ENCODE measurements around the gene HYDIN.
A peak's percentile ranks its signal among the peaks of the same experiment; 100 is the strongest.

Gene HYDIN

GRCh38 chr16:70786020-70786755 lies 444.3 kb downstream of the HYDIN start:
- DNase-seq (ENCODE audit: low read depth), result no peak

GRCh38 chr16:70784692-70785555 lies 445.6 kb downstream of the HYDIN start:
- no peak for DNase-seq (ENCODE audit: low read depth)

- DNase-seq (ENCODE audit: low read depth), result no peak
Observed at GRCh38 chr16:70782237-70782636, 448.3 kb downstream of the HYDIN start.

GRCh38 chr16:70781800-70782199 lies 448.7 kb downstream of the HYDIN start:
- no peak for DNase-seq (ENCODE audit: low read depth)

GRCh38 chr16:70780546-70780945 lies 450.0 kb downstream of the HYDIN start:
- no peak for DNase-seq (ENCODE audit: low read depth)

GRCh38 chr16:70779361-70779760 lies 451.2 kb downstream of the HYDIN start:
- DNase-seq (ENCODE audit: low read depth), result no peak

GRCh38 chr16:70778901-70779309 lies 451.6 kb downstream of the HYDIN start:
- DNase-seq (ENCODE audit: low read depth), result peak; percentile 91

GRCh38 chr16:70777973-70778406 lies 452.5 kb downstream of the HYDIN start:
- peak; percentile 70 for DNase-seq (ENCODE audit: low read depth)

GRCh38 chr16:70777496-70777895 lies 453.0 kb downstream of the HYDIN start:
- DNase-seq (ENCODE audit: low read depth), result no peak

- DNase-seq (ENCODE audit: low read depth), result no peak
Observed at GRCh38 chr16:70775399-70775798, 455.1 kb downstream of the HYDIN start.

- DNase-seq (ENCODE audit: low read depth), result no peak
Observed at GRCh38 chr16:70774261-70774660, 456.3 kb downstream of the HYDIN start.

- DNase-seq (ENCODE audit: low read depth), result peak; percentile 66
Observed at GRCh38 chr16:70772493-70772892, 458.0 kb downstream of the HYDIN start.

GRCh38 chr16:70770626-70771552 lies 459.6 kb downstream of the HYDIN start:
- peak; percentile 69 for DNase-seq (ENCODE audit: low read depth)

GRCh38 chr16:70770291-70770625 lies 460.3 kb downstream of the HYDIN start:
- DNase-seq (ENCODE audit: low read depth), result no peak

GRCh38 chr16:70769761-70770160 lies 460.8 kb downstream of the HYDIN start:
- DNase-seq (ENCODE audit: low read depth), result no peak

- no peak for DNase-seq (ENCODE audit: low read depth)
Observed at GRCh38 chr16:70769131-70769530, 461.4 kb downstream of the HYDIN start.

- DNase-seq (ENCODE audit: low read depth), result peak; percentile 41
Observed at GRCh38 chr16:70768203-70768580, 462.3 kb downstream of the HYDIN start.

GRCh38 chr16:70767377-70768202 lies 462.9 kb downstream of the HYDIN start:
- peak; percentile 79 for DNase-seq (ENCODE audit: low read depth)

- DNase-seq (ENCODE audit: low read depth), result no peak
Observed at GRCh38 chr16:70766658-70767057, 463.9 kb downstream of the HYDIN start.

GRCh38 chr16:70766176-70766575 lies 464.3 kb downstream of the HYDIN start:
- DNase-seq (ENCODE audit: low read depth), result no peak

- no peak for DNase-seq (ENCODE audit: low read depth)
Observed at GRCh38 chr16:70765491-70765890, 465.0 kb downstream of the HYDIN start.

All from EH (cell line).